ENCODE results near the gene IFNL4. TPM values are rescaled to one million over a fixed set of nuclear protein-coding genes. Genes with fewer than 3 reads are reported as not detected.

Gene IFNL4
- total RNA-seq, 1 experiment from 2014 or later: not detected

DNA sequence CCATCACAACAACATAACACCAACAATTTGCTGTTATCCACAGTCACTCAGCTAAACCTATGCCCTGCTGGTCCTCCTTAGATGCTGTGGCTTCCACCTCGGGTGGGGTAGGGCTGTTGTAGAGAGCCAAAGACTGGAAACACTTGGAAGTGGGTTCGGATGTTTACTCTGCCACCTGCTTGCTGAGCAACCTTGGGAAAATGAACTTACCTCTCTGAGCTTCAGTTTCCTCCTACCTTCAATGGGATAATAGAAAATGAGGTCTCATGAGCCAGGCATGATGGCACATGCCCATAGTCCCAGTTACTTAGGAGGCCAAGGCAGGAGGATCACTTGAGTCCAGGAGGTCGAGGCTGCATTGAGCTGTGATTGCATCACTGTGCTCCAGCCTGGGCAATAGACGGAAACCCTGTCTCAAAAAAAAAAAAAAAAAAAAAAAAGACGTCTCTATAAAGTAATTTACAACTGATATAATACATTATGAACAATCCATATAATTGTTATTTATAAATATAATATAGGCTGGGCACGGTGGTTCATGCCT lies 41.3 kb downstream of the IFNL4 start:
- no TSS peak for BruUV-seq (replicated peaks)
- H3K4me1 ChIP-seq (ENCODE audit: insufficient read depth, low read length, poor library complexity, severe bottlenecking): no peaks in the 10 kb centered on the region
- H3K36me3 ChIP-seq (ENCODE audit: insufficient read depth, low read length, poor library complexity, severe bottlenecking): no peaks in the 10 kb centered on the region
- ChIA-PET POLR2A (ENCODE audit: low non-redundant PET) (no interaction called here), CTCF (no interaction called here)
- no peak overlapping the region for H3K27ac ChIP-seq (ENCODE audit: low read depth, low read length, poor library complexity, severe bottlenecking)
- no peak for TF ChIP-seq EZH2 (IDR thresholded peaks at IDR 0.05; ENCODE audit: borderline replicate concordance, low read depth, low read length, poor library complexity, severe bottlenecking)
- TF ChIP-seq, protein P1, sequence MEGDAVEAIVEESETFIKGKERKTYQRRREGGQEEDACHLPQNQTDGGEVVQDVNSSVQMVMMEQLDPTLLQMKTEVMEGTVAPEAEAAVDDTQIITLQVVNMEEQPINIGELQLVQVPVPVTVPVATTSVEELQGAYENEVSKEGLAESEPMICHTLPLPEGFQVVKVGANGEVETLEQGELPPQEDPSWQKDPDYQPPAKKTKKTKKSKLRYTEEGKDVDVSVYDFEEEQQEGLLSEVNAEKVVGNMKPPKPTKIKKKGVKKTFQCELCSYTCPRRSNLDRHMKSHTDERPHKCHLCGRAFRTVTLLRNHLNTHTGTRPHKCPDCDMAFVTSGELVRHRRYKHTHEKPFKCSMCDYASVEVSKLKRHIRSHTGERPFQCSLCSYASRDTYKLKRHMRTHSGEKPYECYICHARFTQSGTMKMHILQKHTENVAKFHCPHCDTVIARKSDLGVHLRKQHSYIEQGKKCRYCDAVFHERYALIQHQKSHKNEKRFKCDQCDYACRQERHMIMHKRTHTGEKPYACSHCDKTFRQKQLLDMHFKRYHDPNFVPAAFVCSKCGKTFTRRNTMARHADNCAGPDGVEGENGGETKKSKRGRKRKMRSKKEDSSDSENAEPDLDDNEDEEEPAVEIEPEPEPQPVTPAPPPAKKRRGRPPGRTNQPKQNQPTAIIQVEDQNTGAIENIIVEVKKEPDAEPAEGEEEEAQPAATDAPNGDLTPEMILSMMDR (conservative IDR thresholded peaks at IDR 0.05; ENCODE audit: low read depth, low read length): no peak
- H3K4me3 ChIP-seq (ENCODE audit: low read depth, low read length, poor library complexity, severe bottlenecking): no peak overlapping the region
- DNase-seq (ENCODE audit: low spot score): no peak
- intact Hi-C loops (cut with micrococcal nuclease; ENCODE audit: unreplicated experiment): no loop called here
- H3K27me3 ChIP-seq (replicated peaks; ENCODE audit: insufficient read depth, low read depth, low read length, poor library complexity): peaks cover 24% of the 10 kb centered on the region
- H3K9me3 ChIP-seq (ENCODE audit: low read depth, low read length, poor library complexity, severe bottlenecking): no peaks in the 10 kb centered on the region

DNA sequence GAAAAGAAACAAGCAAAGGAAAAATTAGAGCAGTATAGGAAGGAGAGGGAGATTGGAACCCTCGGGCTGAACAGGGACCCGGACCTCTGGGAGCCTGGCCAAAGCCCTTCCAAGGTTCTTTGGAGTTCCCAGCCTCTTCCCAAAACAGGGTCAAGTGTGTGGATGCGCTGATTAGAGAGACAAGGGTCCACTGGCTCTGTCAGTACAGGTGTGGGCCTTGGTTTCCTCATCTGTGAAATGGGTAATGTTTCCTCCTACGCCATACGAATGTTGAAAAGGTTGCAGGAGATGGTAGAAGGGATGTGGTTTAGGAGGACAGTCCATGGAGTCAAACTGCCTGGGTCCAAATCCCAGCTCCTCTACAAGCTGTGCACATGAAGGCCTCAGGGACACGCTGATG lies 42.5 kb downstream of the IFNL4 start:
- Histone ChIP-seq H3K4me3 (ENCODE audit: low read depth, low read length, poor library complexity, severe bottlenecking) (no peak overlapping the region), H3K27me3 (replicated peaks; ENCODE audit: insufficient read depth, low read depth, low read length, poor library complexity) (peaks cover 24% of the 10 kb centered on the region), H3K9me3 (ENCODE audit: low read depth, low read length, poor library complexity, severe bottlenecking) (no peaks in the 10 kb centered on the region), H3K36me3 (ENCODE audit: insufficient read depth, low read length, poor library complexity, severe bottlenecking) (no peaks in the 10 kb centered on the region), H3K27ac (ENCODE audit: low read depth, low read length, poor library complexity, severe bottlenecking) (no peak overlapping the region), H3K4me1 (ENCODE audit: insufficient read depth, low read length, poor library complexity, severe bottlenecking) (no peaks in the 10 kb centered on the region)
- no TSS peak for BruUV-seq (replicated peaks)
- ChIA-PET POLR2A (ENCODE audit: low non-redundant PET) (no interaction called here), CTCF (interaction anchor here (0.7 kb wide), 1 partner anchor 235 kb away, joined by 4 read pairs; no protein-coding TSS in a partner anchor)
- intact Hi-C loops (cut with micrococcal nuclease; ENCODE audit: unreplicated experiment): no loop called here
- TF ChIP-seq, protein P1 (conservative IDR thresholded peaks at IDR 0.05; ENCODE audit: low read depth, low read length): no peak
- no peak for DNase-seq (ENCODE audit: low spot score)

DNA sequence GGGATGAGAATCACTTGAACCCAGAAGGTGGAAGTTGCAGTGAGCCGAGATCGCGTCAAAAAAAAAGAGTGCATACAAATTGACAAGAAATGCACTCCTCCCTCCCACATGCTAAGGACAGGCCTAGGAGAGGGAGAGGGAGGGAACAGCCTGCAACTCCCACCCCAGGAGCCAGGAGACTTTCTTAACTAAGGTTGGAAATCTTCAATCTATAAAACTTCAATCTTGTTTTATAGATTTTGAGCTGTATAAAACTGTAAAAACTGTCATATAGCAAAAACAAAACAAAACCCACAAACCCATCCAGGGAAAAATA lies 43.2 kb downstream of the IFNL4 start:
- ChIA-PET CTCF (no interaction called here), POLR2A (ENCODE audit: low non-redundant PET) (no interaction called here)
- intact Hi-C loops (cut with micrococcal nuclease; ENCODE audit: unreplicated experiment): no loop called here
- no peaks in the 10 kb centered on the region for H3K4me1 ChIP-seq (ENCODE audit: insufficient read depth, low read length, poor library complexity, severe bottlenecking)
- H3K9me3 ChIP-seq (ENCODE audit: low read depth, low read length, poor library complexity, severe bottlenecking): no peaks in the 10 kb centered on the region
- H3K4me3 ChIP-seq (ENCODE audit: low read depth, low read length, poor library complexity, severe bottlenecking): no peak overlapping the region
- H3K36me3 ChIP-seq (ENCODE audit: insufficient read depth, low read length, poor library complexity, severe bottlenecking): no peaks in the 10 kb centered on the region
- H3K27ac ChIP-seq (ENCODE audit: low read depth, low read length, poor library complexity, severe bottlenecking): no peak overlapping the region
- peaks cover 24% of the 10 kb centered on the region for H3K27me3 ChIP-seq (replicated peaks; ENCODE audit: insufficient read depth, low read depth, low read length, poor library complexity)
- TF ChIP-seq, protein P1 (conservative IDR thresholded peaks at IDR 0.05; ENCODE audit: low read depth, low read length): no peak
- TF ChIP-seq EZH2 (IDR thresholded peaks at IDR 0.05; ENCODE audit: borderline replicate concordance, low read depth, low read length, poor library complexity, severe bottlenecking): no peak
- BruUV-seq (replicated peaks): no TSS peak
- DNase-seq (ENCODE audit: low spot score): no peak

Data from A673 (cell line).